Measurements from ENCODE around the gene PITX1. TPM values are rescaled to one million over a fixed set of nuclear protein-coding genes. Genes with fewer than 3 reads are reported as not detected.

PITX1 gene
- total RNA-seq, 1 experiment from 2014 or later: 2.2 TPM

- DNase-seq (ENCODE audit: low read depth): no peak
Observed at GRCh38 chr5:135029477-135030122, 4.4 kb downstream of the PITX1 start.

DNA sequence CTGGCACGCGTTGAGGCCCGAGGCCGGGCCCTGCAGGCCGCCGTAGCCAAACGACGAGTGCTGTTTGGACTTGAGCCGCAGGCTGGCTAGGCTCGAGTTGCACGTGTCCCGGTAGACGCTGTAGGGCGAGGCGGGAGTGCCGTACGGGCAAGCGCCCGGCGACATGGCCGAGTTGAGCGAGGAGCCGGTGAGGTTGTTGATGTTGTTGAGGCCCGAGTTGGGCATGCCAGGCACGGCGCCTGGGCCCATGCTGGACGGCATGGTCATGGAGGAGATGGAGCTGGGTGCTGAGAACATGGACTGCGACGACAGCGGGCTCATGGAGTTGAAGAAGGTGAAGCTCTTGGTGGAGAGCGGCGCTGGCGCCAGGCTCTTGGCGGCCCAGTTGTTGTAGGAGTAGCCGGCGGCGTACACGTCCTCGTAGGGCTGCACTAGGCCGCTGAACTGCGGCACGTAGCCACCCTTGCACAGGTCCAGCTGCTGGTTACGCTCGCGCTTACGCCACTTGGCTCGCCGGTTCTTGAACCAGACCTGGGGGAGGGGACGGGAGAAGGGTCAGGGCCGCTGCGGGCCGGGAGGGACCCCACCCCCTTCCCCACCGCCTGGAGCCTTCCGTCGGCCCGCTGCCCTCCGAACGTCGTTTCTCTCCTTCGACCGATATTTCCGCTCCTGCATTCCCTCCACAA, 5.1 kb downstream of the PITX1 start:
- no peak for DNase-seq (ENCODE audit: low read depth)

- DNase-seq (ENCODE audit: low read depth): no peak
Observed at GRCh38 chr5:135027697-135028615, 6.1 kb downstream of the PITX1 start.

- DNase-seq (ENCODE audit: low read depth): no peak
Observed at GRCh38 chr5:135027266-135027696, 6.7 kb downstream of the PITX1 start.

DNA sequence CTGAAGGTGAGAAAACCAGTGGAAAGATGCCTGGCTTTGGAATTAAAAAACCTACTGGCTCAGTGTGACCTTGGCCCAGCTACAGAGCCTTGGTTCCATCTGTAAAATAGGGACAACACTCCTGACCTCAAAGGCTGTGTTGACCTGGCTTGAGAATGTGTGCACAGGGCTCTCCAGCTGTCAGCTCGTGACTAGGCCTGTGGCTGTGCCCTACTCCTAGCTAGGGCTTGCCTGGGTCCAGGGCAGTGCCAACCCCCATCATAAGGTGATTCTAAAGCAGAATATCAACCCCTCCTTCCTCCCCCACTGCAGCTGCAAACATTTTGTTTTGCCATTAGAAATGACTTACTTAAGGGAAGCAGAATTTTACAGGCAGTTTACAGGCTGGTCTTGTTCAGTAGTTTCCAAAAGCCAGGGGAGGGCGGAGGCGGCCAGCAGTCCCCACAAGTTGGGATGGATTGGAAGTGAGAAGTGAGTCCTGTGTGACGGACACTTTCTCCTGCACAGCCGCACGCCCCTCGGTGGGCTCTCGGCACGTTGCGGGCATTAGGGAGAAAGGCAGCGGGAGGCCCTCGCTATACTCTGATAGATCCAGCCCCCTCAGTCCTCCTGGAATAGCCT, 7.3 kb downstream of the PITX1 start:
- DNase-seq (ENCODE audit: low read depth): no peak

- no peak for DNase-seq (ENCODE audit: low read depth)
Observed at GRCh38 chr5:135025730-135026644, 8.0 kb downstream of the PITX1 start.

GRCh38 chr5:135024956-135025729, 8.9 kb downstream of the PITX1 start:
- DNase-seq (ENCODE audit: low read depth): no peak

GRCh38 chr5:135020111-135020895, 13.7 kb downstream of the PITX1 start:
- DNase-seq (ENCODE audit: low read depth): no peak

DNA sequence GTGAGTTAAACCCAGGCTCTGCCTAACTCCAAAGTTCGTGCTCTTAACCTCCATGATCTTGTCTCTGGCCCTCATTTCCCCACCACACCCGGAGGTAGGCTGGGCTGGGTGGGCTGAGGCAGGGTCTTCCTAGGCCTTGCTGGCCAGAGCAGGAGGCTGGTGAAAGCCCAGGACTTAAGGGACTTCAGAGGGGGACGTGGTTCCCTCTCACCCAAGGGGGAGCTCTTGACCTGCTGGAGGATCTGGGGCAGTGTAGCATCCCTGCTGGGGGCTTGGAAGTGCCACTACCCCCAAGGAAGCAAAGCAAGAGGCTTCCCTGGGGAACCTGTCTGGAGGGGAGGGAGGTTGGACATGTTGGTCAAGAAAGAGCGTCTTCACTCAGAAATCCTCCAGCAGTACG, 14.7 kb downstream of the PITX1 start:
- no peak for DNase-seq (ENCODE audit: low read depth)

DNA sequence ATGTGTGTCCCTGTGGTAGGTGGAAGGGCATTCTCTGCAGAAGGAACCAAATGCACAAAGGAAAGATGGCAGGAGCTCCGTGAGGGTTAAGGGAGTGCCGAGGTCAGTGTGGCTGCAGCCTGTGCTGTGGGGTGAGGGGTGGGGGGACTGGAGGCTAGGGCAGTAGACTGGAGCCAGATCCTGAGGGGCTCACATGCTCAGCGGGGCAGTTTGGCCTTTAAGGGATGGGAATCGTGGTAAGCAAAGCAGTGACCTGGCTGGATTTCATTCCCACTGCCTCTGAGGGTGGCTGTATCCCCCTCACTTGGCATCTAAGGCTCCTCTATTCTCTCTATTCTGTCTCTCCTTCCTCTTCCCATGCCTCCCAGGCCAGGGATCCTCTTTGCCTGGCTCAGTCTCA, 15.6 kb downstream of the PITX1 start:
- DNase-seq (ENCODE audit: low read depth): no peak

DNA sequence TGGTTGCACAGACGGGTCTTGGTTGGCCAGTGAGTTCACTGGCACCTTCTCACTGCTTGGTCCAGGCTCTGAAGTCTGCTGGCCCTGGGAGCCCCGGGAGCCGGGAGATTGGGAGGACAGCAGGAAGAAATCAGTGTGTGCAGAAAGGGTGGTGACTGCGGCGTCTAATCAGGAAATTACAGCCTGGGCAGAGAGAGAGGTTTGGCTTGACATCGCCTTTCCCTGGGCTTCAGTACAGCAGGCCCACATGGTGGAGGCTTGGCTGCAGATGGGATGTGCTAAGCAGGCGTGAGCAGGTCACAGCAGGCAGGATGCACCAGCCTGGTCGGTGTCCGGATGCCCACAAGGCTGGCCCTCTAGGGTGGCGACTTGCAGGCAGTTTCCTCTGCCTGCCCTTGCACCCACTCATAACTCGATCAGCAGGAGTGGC, 17.2 kb downstream of the PITX1 start:
- DNase-seq (ENCODE audit: low read depth): no peak

DNA sequence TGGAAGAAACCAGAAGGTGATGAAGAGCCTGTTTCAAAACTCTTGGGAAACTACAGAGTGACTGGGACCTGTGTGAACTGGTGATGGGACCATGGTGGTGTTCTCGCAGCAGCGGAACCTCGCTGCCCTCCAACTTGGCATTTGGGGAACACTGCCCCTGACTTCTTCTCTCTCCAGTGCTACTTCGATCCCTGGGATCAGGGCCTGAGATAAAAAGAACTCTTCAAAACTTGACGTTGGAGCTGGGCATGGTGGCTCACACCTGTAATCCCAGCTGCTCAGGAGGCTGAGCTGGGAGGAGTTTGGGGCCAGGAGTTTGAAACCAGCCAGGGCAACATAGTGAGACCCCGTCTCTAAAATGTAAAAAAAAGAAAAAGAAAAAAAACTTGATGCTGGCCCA, 18.1 kb downstream of the PITX1 start:
- DNase-seq (ENCODE audit: low read depth): no peak

DNA sequence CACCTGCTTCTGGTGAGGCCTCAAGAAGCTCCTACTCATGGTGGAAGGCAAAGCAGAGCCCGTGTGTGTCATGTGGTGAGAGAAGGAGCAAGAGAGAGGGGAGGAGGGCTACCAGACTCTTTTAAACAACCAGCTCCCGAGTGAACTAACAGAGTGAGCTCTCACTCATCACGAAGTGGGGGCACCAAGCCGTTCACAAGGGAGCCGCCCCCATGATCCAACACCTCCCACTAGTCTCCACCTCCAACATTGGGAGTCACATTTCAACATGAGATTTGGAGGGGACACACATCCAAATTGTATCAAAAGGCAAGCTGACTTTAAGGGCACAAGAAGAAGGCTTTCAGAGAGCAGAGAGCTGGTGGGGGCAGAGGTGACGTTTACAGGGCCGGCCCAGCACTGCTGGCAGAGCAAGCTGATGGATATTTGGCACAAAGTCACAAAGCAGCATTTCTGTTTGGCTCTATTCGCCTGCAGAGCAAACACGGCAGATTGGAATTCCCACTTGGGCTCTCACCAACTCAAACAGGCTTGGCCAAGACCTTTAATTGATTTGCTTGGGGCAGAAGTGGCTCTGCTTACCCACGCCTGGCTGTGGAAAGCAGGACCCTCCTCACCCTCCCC, 20.0 kb downstream of the PITX1 start:
- DNase-seq (ENCODE audit: low read depth): no peak

GRCh38 chr5:135013445-135013844, 20.6 kb downstream of the PITX1 start:
- DNase-seq (ENCODE audit: low read depth): no peak

DNA sequence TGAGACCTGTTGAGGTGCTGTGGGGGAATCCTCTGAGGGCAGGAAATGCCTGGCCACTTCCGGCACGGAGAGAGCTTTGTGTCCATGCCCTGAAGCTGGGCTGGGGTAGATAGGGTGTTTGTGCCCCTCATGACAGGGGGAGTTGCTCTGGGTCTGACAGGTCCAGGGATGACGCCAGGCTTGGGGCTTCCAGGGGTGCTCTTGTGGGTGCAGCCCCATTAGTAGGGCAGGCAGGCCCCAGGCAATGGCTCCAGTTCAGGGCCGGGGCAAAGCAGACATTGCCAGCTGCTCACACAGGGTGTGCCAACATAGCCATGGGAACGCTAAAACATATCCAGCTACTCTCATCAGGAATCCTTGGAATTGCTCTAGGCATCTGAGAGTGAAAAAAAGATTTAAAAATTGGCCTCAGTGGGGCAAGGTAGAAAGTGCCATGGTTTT, 21.1 kb downstream of the PITX1 start:
- no peak for DNase-seq (ENCODE audit: low read depth)

DNA sequence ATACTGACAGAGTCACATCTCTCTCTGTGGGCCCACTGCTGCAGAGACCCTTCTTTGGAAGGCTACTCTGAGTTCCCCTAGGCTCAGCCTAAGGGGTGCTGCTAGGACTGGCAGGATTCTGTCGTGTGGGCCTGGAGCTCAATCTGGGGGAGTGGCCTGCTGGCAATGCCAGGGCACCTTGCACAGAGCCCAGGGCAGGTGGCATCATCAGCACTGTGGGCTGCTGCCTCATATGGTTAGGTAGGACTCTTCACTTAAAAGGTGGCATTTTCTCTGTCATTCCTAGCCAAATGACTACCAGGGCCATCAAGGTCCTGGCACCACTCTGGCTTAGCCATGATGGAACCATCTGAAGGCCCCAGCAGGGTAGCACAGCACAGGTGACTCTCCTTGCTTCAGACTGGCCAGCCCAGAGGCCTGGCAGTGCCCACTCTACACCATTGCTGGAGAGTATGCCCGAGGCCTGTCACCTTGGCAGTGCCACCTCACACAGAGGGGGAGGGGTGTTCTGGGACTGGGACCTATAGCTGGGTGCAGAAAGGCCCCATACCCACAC, 21.9 kb downstream of the PITX1 start:
- no peak for DNase-seq (ENCODE audit: low read depth)

DNA sequence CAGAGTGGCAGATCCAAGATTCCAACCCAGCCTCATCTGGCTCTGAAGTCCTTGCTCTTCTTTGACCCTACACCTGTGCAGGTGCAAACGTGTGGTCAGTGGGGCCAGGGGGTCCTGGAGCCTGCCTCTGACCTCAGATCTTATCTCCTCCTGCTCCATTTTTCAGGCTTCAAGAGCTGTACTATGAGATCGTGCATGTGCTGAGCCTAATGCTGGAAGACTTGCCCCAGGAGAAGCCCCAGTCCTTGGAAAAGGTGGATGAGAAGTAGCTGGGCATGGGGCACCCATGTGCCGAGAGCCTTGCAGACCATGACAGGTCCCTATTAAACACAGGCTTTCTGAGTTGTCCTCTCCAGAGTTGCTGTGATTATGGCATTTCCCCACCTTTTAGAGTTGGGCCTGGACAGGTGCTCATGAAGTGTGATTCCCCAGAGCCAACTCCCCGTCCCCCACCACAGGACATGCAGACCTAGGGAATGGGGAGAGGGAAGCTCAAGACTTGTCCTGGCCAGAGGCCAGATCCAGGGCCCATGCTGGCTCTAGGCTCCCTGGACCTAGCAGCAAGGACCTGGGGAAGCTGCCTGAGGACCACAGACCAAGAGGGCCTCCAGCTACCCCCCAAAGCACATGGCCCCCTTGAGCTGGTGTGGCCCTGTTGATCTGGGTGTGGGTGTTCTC, 22.5 kb downstream of the PITX1 start:
- no peak for DNase-seq (ENCODE audit: low read depth)

Measured in LHCN-M2 (cell line).